ENCODE results near the gene SHD.

DNA sequence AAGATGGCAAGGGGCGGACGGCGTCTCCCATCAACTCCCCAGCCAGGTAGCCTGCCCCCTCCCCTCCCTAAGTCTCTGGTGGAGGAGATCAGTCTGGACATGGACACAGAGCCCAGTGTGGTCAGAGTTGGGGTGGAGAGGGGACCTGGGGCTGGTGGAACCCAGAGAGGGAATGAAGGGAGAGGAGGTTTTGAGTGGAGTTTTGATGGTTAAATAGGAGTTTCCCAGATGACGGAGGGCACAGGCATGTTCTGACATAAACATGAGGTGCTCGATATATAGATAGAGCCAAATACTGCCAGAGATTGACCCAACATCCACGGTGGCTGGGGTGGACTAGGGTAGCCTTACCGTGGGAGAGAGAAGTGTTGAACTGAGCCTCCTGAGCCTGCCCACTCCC, 39.4 kb downstream of the SHD start:
- TF ChIP-seq, protein P1, sequence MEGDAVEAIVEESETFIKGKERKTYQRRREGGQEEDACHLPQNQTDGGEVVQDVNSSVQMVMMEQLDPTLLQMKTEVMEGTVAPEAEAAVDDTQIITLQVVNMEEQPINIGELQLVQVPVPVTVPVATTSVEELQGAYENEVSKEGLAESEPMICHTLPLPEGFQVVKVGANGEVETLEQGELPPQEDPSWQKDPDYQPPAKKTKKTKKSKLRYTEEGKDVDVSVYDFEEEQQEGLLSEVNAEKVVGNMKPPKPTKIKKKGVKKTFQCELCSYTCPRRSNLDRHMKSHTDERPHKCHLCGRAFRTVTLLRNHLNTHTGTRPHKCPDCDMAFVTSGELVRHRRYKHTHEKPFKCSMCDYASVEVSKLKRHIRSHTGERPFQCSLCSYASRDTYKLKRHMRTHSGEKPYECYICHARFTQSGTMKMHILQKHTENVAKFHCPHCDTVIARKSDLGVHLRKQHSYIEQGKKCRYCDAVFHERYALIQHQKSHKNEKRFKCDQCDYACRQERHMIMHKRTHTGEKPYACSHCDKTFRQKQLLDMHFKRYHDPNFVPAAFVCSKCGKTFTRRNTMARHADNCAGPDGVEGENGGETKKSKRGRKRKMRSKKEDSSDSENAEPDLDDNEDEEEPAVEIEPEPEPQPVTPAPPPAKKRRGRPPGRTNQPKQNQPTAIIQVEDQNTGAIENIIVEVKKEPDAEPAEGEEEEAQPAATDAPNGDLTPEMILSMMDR (IDR thresholded peaks at IDR 0.05) = no peak
- TF ChIP-seq POLR2A (IDR thresholded peaks at IDR 0.05) (no peak), POLR2AphosphoS5 (IDR thresholded peaks at IDR 0.05) (no peak), EP300 (IDR thresholded peaks at IDR 0.05) (no peak)
